Caco-2 (cell line): ENCODE results near the gene AP3D1. TPM values are rescaled to one million over a fixed set of nuclear protein-coding genes. Genes with fewer than 3 reads are reported as not detected.

Experiments used
- BruUV-seq: library from RNA; stranded (reverse); fragments of 400-500 nt; replicated peaks from 2 replicates; lab custom pipeline; 2021; lab: Mats Ljungman, UMichigan
- CTCF ChIA-PET: fragments of 300-600 bp; sonication (Branson Sonifier 250); formaldehyde crosslinking; loops from one replicate; lab custom pipeline; 2022; ENCODE audit warnings: antibody characterized with exemption; lab: Charles Lee
- POLR2A ChIA-PET: fragments of 300-600 bp; sonication (Branson Sonifier 250); formaldehyde crosslinking; loops from one replicate; lab custom pipeline; 2022; ENCODE audit warnings: antibody characterized with exemption; lab: Charles Lee
- DNase-seq, 2 experiments: peaks; one replicate each; pipeline versions ENCODE4 v3.0.0 to v3.0.0-alpha.2; 2020 to 2022
- H3K27me3 ChIP-seq: replicated peaks from 2 replicates; pipeline ENCODE4 v1.6.0; 2011; ENCODE audit warnings: low read length; ENCODE audit not compliant: control insufficient read depth, insufficient read depth
- H3K36me3 ChIP-seq: 2 replicates; pipeline ENCODE4 v1.5.1; 2011; ENCODE audit warnings: low read length; ENCODE audit not compliant: control insufficient read depth, insufficient read depth
- H3K4me1 ChIP-seq: fragments of 250-450 bp; sonication (Bioruptor Pico); 2 replicates; pipeline ENCODE4 v1.5.1; 2020; ENCODE audit warnings: mild to moderate bottlenecking
- H3K4me3 ChIP-seq: 2 replicates; pipeline ENCODE4 v1.5.1; 2011; ENCODE audit warnings: low read depth, mild to moderate bottlenecking, control low read depth, low read length
- H3K9me3 ChIP-seq: fragments of 250-450 bp; sonication (Bioruptor Pico); 2 replicates; pipeline ENCODE4 v1.5.1; 2020; ENCODE audit warnings: mild to moderate bottlenecking, moderate library complexity
- H3K27ac Mint-ChIP-seq: one replicate; pipeline ENCODE4 v1.8.0; 2022; ENCODE audit warnings: mixed read lengths; ENCODE audit not compliant: unreplicated experiment
- H3K27me3 Mint-ChIP-seq: one replicate; pipeline ENCODE4 v1.8.0; 2022; ENCODE audit warnings: mixed read lengths; ENCODE audit not compliant: insufficient read depth, unreplicated experiment
- H3K36me3 Mint-ChIP-seq: one replicate; pipeline ENCODE4 v1.8.0; 2022; ENCODE audit warnings: mild to moderate bottlenecking, mixed read lengths; ENCODE audit not compliant: insufficient read depth, unreplicated experiment
- H3K4me1 Mint-ChIP-seq: one replicate; pipeline ENCODE4 v1.8.0; 2022; ENCODE audit warnings: low read depth, mixed read lengths; ENCODE audit not compliant: unreplicated experiment
- H3K4me3 Mint-ChIP-seq: one replicate; pipeline ENCODE4 v1.8.0; 2022; ENCODE audit warnings: mild to moderate bottlenecking, moderate library complexity, mixed read lengths; ENCODE audit not compliant: unreplicated experiment
- H3K9me3 Mint-ChIP-seq: one replicate; pipeline ENCODE4 v1.8.0; 2022; ENCODE audit warnings: mixed read lengths; ENCODE audit not compliant: unreplicated experiment
- CTCF ChIP-seq, 2 experiments: fragments of 200-600 bp in 1 of 2; IDR thresholded peaks; 1 replicate in 1 of 2; 2 replicates in 1 of 2; pipeline versions ENCODE4 v1.5.1 to v1.8.0; 2011 to 2022; ENCODE audit warnings: antibody characterized with exemption in 1 of 2, control low read depth in 1 of 2, inconsistent platforms in 1 of 2, low read depth in 1 of 2, low read length in 1 of 2, mild to moderate bottlenecking in 1 of 2, moderate library complexity in 1 of 2; ENCODE audit not compliant: insufficient read depth in 1 of 2, severe bottlenecking in 1 of 2, unreplicated experiment in 1 of 2
- intact Hi-C: fragments of 100-400 bp; cut with micrococcal nuclease; formaldehyde crosslinking; loops from one replicate; pipeline ENCODE4 v1.10.0; 2022; ENCODE audit not compliant: unreplicated experiment
- total RNA-seq: library from RNA; stranded (reverse); gene quantifications from 2 replicates; pipeline ENCODE4 v1.2.3, GENCODE V29; 2022

AP3D1 gene
- total RNA-seq, 1 experiment from 2014 or later: 151 TPM

DNA sequence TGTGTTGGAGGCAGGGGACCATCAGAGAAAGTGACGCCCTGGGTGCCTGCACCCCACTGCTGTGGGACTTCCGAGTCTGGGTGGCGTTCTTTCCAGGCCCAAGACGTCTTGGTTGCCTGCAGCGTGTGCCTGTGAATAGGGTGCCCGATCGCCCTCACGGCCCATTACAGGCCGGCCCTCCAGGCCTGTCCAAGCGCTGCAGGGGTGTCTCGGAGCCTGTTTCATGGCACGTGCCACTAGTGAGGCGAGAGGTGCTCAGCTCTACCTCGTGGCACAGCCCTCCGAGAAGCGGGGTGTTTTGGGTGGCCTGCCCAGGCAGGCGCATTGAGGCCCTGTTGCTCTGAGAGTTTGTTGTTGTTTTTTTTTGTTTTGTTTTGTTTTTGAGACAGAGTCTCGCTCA, 42.4 kb upstream of the AP3D1 start:
- H3K4me3 Mint-ChIP-seq: no peak overlapping the region
- ChIA-PET CTCF (no interaction called here), POLR2A (no interaction called here)
- no peaks in the 10 kb centered on the region for H3K9me3 Mint-ChIP-seq
- H3K36me3 Mint-ChIP-seq: peaks cover 48% of the 10 kb centered on the region
- H3K4me3 ChIP-seq: no peak overlapping the region
- BruUV-seq: no TSS peak
- no peaks in the 10 kb centered on the region for H3K4me1 ChIP-seq
- DNase-seq: no peak
- H3K27me3 ChIP-seq: no peaks in the 10 kb centered on the region
- no peaks in the 10 kb centered on the region; the same call in none of the 2 replicates for H3K36me3 ChIP-seq
- intact Hi-C loops: no loop called here
- no peak for TF ChIP-seq CTCF (IDR thresholded peaks at IDR 0.05; ENCODE audit: insufficient read depth in 1 of 2, low read depth in 1 of 2, low read length in 1 of 2, severe bottlenecking in 1 of 2, unreplicated experiment in 1 of 2)
- H3K9me3 ChIP-seq: no peaks in the 10 kb centered on the region
- no peak overlapping the region for H3K27ac Mint-ChIP-seq
- no peaks in the 10 kb centered on the region for H3K4me1 Mint-ChIP-seq
- H3K27me3 Mint-ChIP-seq: no peaks in the 10 kb centered on the region

GRCh38 chr19:2192862-2193261, 41.5 kb upstream of the AP3D1 start:
- intact Hi-C loops: no loop called here
- Mint-ChIP-seq H3K4me1 (no peaks in the 10 kb centered on the region), H3K27ac (no peak overlapping the region), H3K36me3 (peaks cover 45% of the 10 kb centered on the region), H3K27me3 (no peaks in the 10 kb centered on the region), H3K4me3 (no peak overlapping the region), H3K9me3 (no peaks in the 10 kb centered on the region)
- no peak for DNase-seq
- BruUV-seq: no TSS peak
- H3K27me3 ChIP-seq: no peaks in the 10 kb centered on the region
- no peaks in the 10 kb centered on the region for H3K9me3 ChIP-seq
- no peak for TF ChIP-seq CTCF (IDR thresholded peaks at IDR 0.05; ENCODE audit: insufficient read depth in 1 of 2, low read depth in 1 of 2, low read length in 1 of 2, severe bottlenecking in 1 of 2, unreplicated experiment in 1 of 2)
- no peaks in the 10 kb centered on the region for H3K4me1 ChIP-seq
- H3K36me3 ChIP-seq: no peaks in the 10 kb centered on the region; the same call in none of the 2 replicates
- no peak overlapping the region for H3K4me3 ChIP-seq
- ChIA-PET CTCF (no interaction called here), POLR2A (no interaction called here)

- no peaks in the 10 kb centered on the region; the same call in none of the 2 replicates for H3K36me3 ChIP-seq
- BruUV-seq: no TSS peak
- Mint-ChIP-seq H3K4me3 (no peak overlapping the region), H3K9me3 (no peaks in the 10 kb centered on the region), H3K4me1 (no peaks in the 10 kb centered on the region), H3K27ac (no peak overlapping the region), H3K27me3 (no peaks in the 10 kb centered on the region), H3K36me3 (peaks cover 41% of the 10 kb centered on the region)
- DNase-seq: no peak
- no peak for TF ChIP-seq CTCF (IDR thresholded peaks at IDR 0.05; ENCODE audit: insufficient read depth in 1 of 2, low read depth in 1 of 2, low read length in 1 of 2, severe bottlenecking in 1 of 2, unreplicated experiment in 1 of 2)
- POLR2A ChIA-PET: no interaction called here
- intact Hi-C loops: no loop called here
- CTCF ChIA-PET: no interaction called here
- H3K27me3 ChIP-seq: no peaks in the 10 kb centered on the region
- H3K4me3 ChIP-seq: no peak overlapping the region
- H3K9me3 ChIP-seq: no peaks in the 10 kb centered on the region
- H3K4me1 ChIP-seq: peaks cover under 1% of the 10 kb centered on the region; the same call in 1 of the 2 replicates
These were observed 40.3 kb upstream of the AP3D1 start for GRCh38 chr19:2191456-2192310.
